Prostate gland (tissue), 2 donors: ENCODE data around the gene OR5H14. TPM values are rescaled to one million over a fixed set of nuclear protein-coding genes. Genes with fewer than 3 reads are reported as not detected.

ENCODE experiments used
- DNase-seq: peaks from one replicate; pipeline ENCODE4 v3.0.0-alpha.2; 2019; ENCODE audit warnings: low spot score
- H3K27ac ChIP-seq, 2 donors: fragments of 200-600 bp; sonication (generic); 2 replicates each; pipeline ENCODE4 v1.5.1; 2017 to 2019
- H3K27me3 ChIP-seq: fragments of 200-600 bp; sonication (generic); replicated peaks from 2 replicates; pipeline ENCODE4 v1.5.1; 2019; ENCODE audit not compliant: insufficient read depth
- H3K36me3 ChIP-seq, 2 donors: fragments of 200-600 bp; sonication (generic); 1 replicate in 1 of 2; 2 replicates in 1 of 2; pipeline versions ENCODE4 v1.5.1 to v1.8.1; 2017 to 2019
- H3K4me1 ChIP-seq: fragments of 200-600 bp; sonication (generic); replicated peaks from 2 replicates; pipeline ENCODE4 v1.5.1; 2019
- H3K4me3 ChIP-seq, 2 donors: fragments of 200-600 bp; sonication (generic); 2 replicates each; pipeline ENCODE4 v1.5.1; 2017 to 2019
- H3K9me3 ChIP-seq: fragments of 200-600 bp; sonication (generic); 2 replicates; pipeline ENCODE4 v1.5.1; 2017
- CTCF ChIP-seq, 4 experiments: fragments of 200-600 bp in 2 of 4; fragments of 450-650 bp in 2 of 4; sonication (generic) in 2 of 4; IDR thresholded peaks; 1 replicate in 3 of 4; 2 replicates in 1 of 4; pipeline ENCODE4 v1.5.1; 2016 to 2019; ENCODE audit warnings: antibody characterized with exemption in 4 of 4, mild to moderate bottlenecking in 2 of 4, moderate library complexity in 2 of 4
- POLR2A ChIP-seq: fragments of 450-650 bp; IDR thresholded peaks from one replicate; pipeline ENCODE4 v1.6.1; 2016; ENCODE audit warnings: antibody characterized with exemption, mild to moderate bottlenecking
- POLR2AphosphoS5 ChIP-seq: sonication (generic); formaldehyde crosslinking; IDR thresholded peaks from one replicate; pipeline ENCODE4 v1.6.1; 2017; ENCODE audit warnings: antibody characterized with exemption
- WGBS: methylation state at CpG from one replicate; pipeline ENCODE4 v1.1.5; 2018; 5-methylcytosine and 5-hydroxymethylcytosine counted together
- intact Hi-C: fragments of 100-400 bp; cut with DNase I; formaldehyde crosslinking; loops from one replicate; pipeline ENCODE4 v1.14.2; 2022
- total RNA-seq, 2 donors: library from RNA; depleted of rRNA; stranded (reverse); fragments of >200 nt; gene quantifications; one replicate each; pipeline ENCODE4 v1.1.0, GENCODE V29; 2016

The OR5H14 gene
- total RNA-seq, 2 donors from 2014 or later: not detected

DNA sequence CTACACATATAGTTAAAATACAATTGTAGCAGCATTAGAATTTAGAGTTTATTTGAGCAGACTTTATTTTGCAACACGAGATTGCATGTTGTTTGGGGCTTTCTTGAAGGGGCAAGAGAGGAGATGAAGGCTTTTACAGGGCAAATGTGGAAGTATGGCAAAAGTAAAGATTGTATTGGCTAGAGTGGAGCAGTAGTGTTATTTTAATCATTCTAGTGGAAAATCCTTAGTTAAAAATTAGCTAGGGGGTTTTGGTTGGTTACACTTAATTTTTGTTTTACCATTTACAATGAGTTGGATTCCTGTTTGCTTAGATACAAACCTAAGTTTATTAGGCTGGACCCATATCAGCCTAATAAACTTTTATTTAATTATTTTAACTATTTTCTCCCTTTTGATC lies 23.8 kb downstream of the OR5H14 start:
- intact Hi-C loops: no loop called here
- TF ChIP-seq CTCF (IDR thresholded peaks at IDR 0.05) (no peak), POLR2A (no peak), POLR2AphosphoS5 (no peak)

DNA sequence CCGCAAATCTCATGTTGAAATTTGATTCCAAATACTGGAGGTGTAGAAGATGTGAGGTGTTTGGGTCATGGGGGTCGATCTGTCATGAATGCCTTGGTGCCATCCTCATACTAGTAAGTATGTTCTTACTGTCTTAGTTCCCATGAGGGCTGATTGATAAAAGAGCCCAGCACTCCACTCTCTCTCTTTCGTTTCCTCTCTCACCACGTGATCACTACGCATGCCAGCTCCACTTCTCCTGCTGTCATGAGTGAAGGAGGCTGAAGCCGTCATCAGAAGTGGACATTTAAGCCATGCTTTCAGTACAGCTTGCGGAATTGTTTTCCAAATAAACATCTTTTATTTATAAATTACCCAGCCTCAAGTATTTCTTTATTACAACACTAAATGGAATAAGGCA lies 25.3 kb downstream of the OR5H14 start:
- no peak for DNase-seq
- intact Hi-C loops: no loop called here
- no peaks in the 10 kb centered on the region for H3K9me3 ChIP-seq
- no peaks in the 10 kb centered on the region for H3K27me3 ChIP-seq
- H3K4me3 ChIP-seq: no peak overlapping the region
- no peak overlapping the region for H3K27ac ChIP-seq
- no peaks in the 10 kb centered on the region for H3K4me1 ChIP-seq
- 88% methylated on average over 7 of the region's 7 CpGs for WGBS
- TF ChIP-seq POLR2A (no peak), POLR2AphosphoS5 (no peak), CTCF (IDR thresholded peaks at IDR 0.05) (no peak)
- H3K36me3 ChIP-seq: no peaks in the 10 kb centered on the region

More for the DNA sequence above, 23.8 kb downstream of the OR5H14 start:
- H3K27me3 ChIP-seq: no peaks in the 10 kb centered on the region
- no peaks in the 10 kb centered on the region for H3K36me3 ChIP-seq
- H3K4me1 ChIP-seq: no peaks in the 10 kb centered on the region
- no peak for DNase-seq
- 52% methylated on average over 1 of the region's 1 CpG for WGBS
- no peak overlapping the region for H3K4me3 ChIP-seq
- no peak overlapping the region for H3K27ac ChIP-seq
- no peaks in the 10 kb centered on the region for H3K9me3 ChIP-seq

GRCh38 chr3:98180319-98180890 lies 33.1 kb downstream of the OR5H14 start:
- Histone ChIP-seq H3K4me3 (no peak overlapping the region), H3K4me1 (no peaks in the 10 kb centered on the region), H3K36me3 (no peaks in the 10 kb centered on the region), H3K9me3 (no peaks in the 10 kb centered on the region), H3K27me3 (no peaks in the 10 kb centered on the region), H3K27ac (no peak overlapping the region)
- TF ChIP-seq POLR2A: no peak
- TF ChIP-seq POLR2AphosphoS5: no peak
- TF ChIP-seq CTCF (IDR thresholded peaks at IDR 0.05): no peak
- DNase-seq: no peak
- intact Hi-C loops: no loop called here
- WGBS: 82% methylated on average over 3 of the region's 3 CpGs

DNA sequence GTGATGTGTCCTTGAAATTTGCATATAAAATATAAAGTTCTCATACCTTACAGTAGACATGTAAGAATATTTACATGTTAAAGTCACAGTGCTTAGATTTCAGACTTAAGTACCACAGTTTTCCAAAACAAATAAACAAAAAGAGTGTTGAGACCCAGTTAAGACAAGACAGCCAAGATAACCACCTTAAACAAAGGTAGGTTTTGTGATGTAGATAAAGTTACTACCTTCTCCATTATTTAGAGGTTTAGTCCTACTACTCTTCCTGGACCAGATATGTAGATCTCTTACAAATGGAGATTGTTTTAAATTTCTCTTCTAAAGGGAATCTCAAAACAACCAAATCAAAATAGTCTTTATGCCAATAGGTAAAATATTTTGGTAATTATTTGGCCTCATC lies 34.9 kb downstream of the OR5H14 start:
- H3K27ac ChIP-seq: no peak overlapping the region

More for the DNA sequence above, 34.9 kb downstream of the OR5H14 start:
- H3K4me1 ChIP-seq: no peaks in the 10 kb centered on the region
- H3K4me3 ChIP-seq: no peak overlapping the region
- intact Hi-C loops: no loop called here
- H3K27me3 ChIP-seq: no peaks in the 10 kb centered on the region
- H3K9me3 ChIP-seq: no peaks in the 10 kb centered on the region
- H3K36me3 ChIP-seq: no peaks in the 10 kb centered on the region
- DNase-seq: no peak
- TF ChIP-seq POLR2AphosphoS5 (no peak), POLR2A (no peak), CTCF (IDR thresholded peaks at IDR 0.05) (no peak)
